Epithelial cell of alveolus of lung (primary cell): ENCODE measurements around the gene SEPTIN1. TPM values are rescaled to one million over a fixed set of nuclear protein-coding genes. Genes with fewer than 3 reads are reported as not detected.

Experiments
- total RNA-seq: library from RNA; depleted of rRNA; stranded (reverse); fragments of >200 nt; gene quantifications from 2 replicates; pipeline ENCODE4 v1.2.1, GENCODE V29; 2015

Gene SEPTIN1, protein sequence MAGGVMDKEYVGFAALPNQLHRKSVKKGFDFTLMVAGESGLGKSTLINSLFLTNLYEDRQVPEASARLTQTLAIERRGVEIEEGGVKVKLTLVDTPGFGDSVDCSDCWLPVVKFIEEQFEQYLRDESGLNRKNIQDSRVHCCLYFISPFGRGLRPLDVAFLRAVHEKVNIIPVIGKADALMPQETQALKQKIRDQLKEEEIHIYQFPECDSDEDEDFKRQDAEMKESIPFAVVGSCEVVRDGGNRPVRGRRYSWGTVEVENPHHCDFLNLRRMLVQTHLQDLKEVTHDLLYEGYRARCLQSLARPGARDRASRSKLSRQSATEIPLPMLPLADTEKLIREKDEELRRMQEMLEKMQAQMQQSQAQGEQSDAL
- 0.32 TPM in 1 of 2 replicates, not detected in the other for total RNA-seq

DNA sequence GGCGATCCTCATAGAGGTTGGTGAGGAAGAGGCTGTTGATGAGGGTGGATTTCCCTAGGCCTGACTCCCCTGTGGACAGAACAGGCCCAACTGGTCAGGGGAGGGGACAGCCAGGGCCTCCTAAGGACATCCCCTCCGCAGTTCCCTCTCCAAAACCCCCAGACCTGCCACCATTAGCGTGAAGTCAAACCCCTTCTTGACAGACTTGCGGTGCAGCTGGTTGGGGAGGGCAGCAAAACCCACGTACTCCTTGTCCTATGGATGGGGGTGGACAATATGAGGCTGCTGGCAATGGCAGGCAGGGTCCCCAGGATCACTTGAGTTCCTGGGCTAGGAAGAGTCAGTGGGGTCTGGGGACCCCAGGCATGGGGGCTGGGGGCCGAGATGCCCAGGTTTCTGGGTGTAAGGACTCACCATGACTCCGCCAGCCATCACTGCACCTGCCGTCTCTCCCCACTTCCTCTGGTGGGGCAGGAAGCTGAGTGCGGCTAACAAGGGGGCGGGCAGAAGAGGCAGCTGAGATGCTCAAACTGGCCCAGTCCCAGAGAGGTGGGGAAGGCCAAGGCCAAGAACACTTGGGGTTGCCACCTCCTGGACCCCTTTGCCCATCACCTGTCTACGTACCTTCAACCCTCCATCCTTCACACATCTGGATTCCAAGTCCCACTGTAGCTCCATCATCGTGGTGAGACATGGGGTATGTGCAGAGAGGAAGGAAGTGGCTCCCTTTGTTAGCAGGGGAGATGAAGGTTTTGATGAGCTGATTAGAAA lies at the start of gene SEPTIN1:
SEPTIN1 (minus strand) TSS at position 451 of the 771 bp plus-strand sequence; CDS start at position 432, 19 bp downstream.

DNA sequence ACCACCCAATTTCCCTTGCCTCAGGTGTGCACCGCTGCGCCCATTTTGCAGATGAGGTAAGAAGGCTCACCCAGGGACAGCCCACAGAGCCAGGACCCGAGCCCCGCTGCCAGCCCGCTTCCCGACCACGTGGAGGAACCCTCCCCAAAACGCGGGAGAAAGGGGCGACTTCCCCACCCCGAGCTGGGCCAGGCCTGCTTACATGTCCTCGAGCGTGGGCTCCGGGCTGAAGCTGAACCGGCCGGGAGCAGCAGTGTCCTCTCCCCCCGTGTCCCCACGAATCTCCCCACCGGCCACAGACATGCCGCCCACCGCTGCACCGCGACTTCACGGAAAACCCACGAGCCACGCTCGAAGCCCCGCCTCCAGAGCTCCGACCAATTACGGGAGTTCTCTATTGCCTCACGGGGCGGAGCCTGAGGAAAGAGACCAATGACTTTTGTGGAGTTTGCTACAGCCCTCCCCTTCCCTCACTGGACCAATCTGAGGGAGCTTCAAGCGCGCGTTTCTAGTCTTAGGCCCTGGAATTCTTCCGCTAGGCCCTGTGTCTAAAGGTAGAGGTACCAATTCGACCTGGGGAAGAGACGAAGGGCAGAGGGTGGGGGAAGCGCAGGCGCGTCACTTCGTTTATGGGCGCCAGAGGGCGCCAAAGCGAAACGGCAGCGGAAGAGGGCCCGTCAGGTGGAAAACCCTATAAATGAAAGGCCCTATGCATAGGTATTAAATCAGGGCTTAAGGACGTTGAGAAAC lies 47.5 kb upstream of the SEPTIN1 start, which contains the start of gene DCTPP1:
DCTPP1 (minus strand) TSS at position 353 of the 750 bp plus-strand sequence; CDS start at position 303, 50 bp downstream.

DNA sequence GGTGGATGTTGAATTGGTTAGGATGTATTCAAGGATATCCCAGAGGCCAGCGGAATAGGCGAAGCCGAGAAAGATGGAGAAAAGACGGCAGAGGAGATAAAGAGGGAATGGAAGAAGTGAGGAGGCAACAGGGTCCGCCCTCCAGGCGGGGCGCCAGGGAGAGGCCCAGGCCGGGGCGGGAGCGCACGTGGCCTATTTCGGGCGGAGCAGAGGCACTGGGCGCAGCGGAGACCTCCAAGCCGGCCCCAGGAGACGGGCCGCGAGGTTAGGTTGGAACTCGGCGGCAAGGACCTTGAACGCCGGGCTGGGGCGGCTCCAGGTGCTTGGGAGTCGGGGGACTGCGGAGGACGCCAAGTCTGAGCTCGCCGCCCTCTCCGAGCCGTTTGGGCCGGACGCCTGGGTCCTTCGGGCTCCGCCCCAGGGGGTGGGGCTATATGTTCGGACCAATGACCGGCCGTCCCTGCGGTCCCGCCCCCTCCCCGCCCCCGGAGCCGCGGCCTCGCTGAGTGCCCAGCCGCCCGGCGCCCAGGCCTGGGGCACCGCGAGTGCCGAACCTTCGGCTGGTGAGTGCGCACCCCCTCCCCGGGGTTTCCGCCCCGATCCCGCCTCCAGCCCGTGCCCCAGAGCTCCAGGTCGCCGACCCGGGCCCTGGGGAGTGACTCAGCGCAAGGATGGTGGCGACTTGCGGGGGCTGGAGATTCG lies 24.9 kb upstream of the SEPTIN1 start, which contains the start of gene ZNF771:
ZNF771 (plus strand) TSS at position 505 of the 702 bp plus-strand sequence. CDS start 448 bp downstream, outside the sequence.

GRCh38 chr16:30395155-30395991 lies 13.0 kb upstream of the SEPTIN1 start, which contains the start of gene ZNF48:
TSS of gene ZNF48 (plus strand) at chr16:30395420. CDS start at chr16:30395795, 375 bp downstream.

GRCh38 chr16:30374538-30374937 lies 7.8 kb downstream of the SEPTIN1 start, which contains the start of gene MYL11:
TSS of gene MYL11 (plus strand) at chr16:30374802. CDS start at chr16:30374858, 56 bp downstream.

DNA sequence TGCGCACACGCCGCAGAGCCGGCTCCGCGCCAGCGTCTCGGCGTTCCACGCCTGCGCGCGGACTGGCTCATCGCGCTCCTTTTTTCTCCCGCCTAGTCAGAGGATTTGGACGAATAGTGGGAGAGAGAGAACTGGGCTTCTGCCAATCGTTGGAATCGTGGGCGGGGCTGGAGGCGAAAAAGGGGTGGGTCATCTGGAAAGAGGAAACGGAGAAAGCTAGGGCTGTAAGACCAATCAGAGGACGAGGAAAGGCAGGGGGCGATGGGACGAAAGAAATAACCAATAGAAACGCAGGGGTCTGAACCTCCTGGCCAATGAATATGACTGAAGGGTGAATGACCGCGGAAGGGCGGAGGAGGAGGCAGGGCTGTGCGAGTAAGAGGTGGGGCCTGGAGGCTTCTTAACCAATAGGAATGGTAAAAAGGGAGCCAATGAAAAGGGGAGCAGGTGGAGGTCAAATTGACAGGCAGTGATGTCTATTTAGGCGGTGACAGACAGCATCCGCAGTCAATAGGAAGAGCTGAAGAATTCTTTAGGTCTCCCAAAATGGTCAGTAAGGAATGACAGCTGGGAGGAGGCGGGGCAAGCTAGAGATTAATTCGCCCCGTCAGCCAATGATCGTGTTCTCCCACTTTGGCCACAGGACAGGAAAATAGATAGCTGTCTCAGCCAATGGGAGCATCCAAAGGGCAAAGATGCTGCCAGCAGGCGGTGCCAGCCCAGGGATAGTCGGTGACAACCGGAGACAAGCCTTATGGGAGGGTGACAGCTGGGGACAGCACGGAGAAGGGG lies 11.7 kb downstream of the SEPTIN1 start, which contains the start of gene TBC1D10B:
TBC1D10B (minus strand) TSS at position 39 of the 792 bp plus-strand sequence. CDS start 311 bp downstream, outside the sequence.

GRCh38 chr16:30355144-30355953 lies 27.0 kb downstream of the SEPTIN1 start, which contains the start of gene CD2BP2:
TSS of gene CD2BP2 (minus strand) at chr16:30355308. CDS start at chr16:30354681, 627 bp downstream.

Other genes with a start within 250 kb of the SEPTIN1 start
- gene CORO1A, start 199.0 kb downstream of the SEPTIN1 start, total RNA-seq: 9.1 and 13.5 TPM in 2 replicates
- 220 and 267 TPM in 2 replicates for gene BOLA2B, start 188.9 kb downstream of the SEPTIN1 start, total RNA-seq
- gene SLX1A, start 188.7 kb downstream of the SEPTIN1 start, total RNA-seq: 64.3 and 179 TPM in 2 replicates
- gene SULT1A3, start 183.3 kb downstream of the SEPTIN1 start, total RNA-seq: 7.4 and 18.7 TPM in 2 replicates
- gene NPIPB13, start 134.1 kb downstream of the SEPTIN1 start, total RNA-seq: 0.13 and 0.64 TPM in 2 replicates
- gene CD2BP2, start 27.3 kb downstream of the SEPTIN1 start, total RNA-seq: 46.3 and 53.2 TPM in 2 replicates
- gene TBC1D10B, start 12.1 kb downstream of the SEPTIN1 start, total RNA-seq: 40.4 and 40.9 TPM in 2 replicates
- gene MYL11, start 7.8 kb downstream of the SEPTIN1 start, total RNA-seq: 21.2 TPM in 1 of 2 replicates, not detected in the other
- gene ZNF48, start 12.9 kb upstream of the SEPTIN1 start, total RNA-seq: 9.6 and 10.1 TPM in 2 replicates
- gene ZNF771, start 25.0 kb upstream of the SEPTIN1 start, total RNA-seq: 14.0 and 26.6 TPM in 2 replicates
- 12.5 and 34.5 TPM in 2 replicates for gene DCTPP1, start 47.5 kb upstream of the SEPTIN1 start, total RNA-seq
- 27.3 and 34.8 TPM in 2 replicates for gene SEPHS2, start 63.3 kb upstream of the SEPTIN1 start, total RNA-seq
- gene ITGAL, start 90.2 kb upstream of the SEPTIN1 start, total RNA-seq: not detected in 2 replicates
- 31.4 and 34.0 TPM in 2 replicates for gene ZNF768, start 144.0 kb upstream of the SEPTIN1 start, total RNA-seq
- 10.5 and 14.0 TPM in 2 replicates for gene ZNF747, start 152.3 kb upstream of the SEPTIN1 start, total RNA-seq
- gene ZNF764, start 175.8 kb upstream of the SEPTIN1 start, total RNA-seq: 7.1 and 17.6 TPM in 2 replicates
- 7.7 and 10.6 TPM in 2 replicates for gene ZNF688, start 189.2 kb upstream of the SEPTIN1 start, total RNA-seq
- 2.2 and 9.3 TPM in 2 replicates for gene ZNF785, start 203.1 kb upstream of the SEPTIN1 start, total RNA-seq
- gene ZNF689, start 227.8 kb upstream of the SEPTIN1 start, total RNA-seq: 6.3 and 9.3 TPM in 2 replicates